ENCODE results near the gene USP15. TPM values are rescaled to one million over a fixed set of nuclear protein-coding genes. Genes with fewer than 3 reads are reported as not detected.

The USP15 gene
- total and polyA plus RNA-seq, 2 of the 8 experiments (the other 6 are each of a cell fraction or from before 2014, with no cell fraction given): 12.7 to 38.6 TPM

DNA sequence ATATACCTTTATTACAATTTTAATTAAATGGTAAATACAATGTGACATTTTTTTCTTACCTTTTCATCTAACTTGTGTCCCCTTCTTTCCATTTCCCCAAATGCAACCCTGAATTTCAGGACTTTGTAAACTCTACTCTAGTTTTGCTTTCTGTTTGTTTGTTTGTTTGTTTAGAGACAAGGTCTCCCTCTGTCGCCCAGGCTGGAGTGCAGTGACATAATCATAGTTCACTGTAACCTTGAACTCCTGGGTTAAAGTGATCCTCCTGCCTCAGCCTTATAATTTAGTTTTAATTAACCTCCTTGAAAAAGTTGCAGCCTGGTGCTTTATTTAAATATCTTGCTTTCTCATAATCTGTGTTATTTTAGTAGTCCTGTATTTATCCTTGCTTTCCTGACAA, 147.4 kb downstream of the USP15 start (continued):
- TF ChIP-seq, protein P1, sequence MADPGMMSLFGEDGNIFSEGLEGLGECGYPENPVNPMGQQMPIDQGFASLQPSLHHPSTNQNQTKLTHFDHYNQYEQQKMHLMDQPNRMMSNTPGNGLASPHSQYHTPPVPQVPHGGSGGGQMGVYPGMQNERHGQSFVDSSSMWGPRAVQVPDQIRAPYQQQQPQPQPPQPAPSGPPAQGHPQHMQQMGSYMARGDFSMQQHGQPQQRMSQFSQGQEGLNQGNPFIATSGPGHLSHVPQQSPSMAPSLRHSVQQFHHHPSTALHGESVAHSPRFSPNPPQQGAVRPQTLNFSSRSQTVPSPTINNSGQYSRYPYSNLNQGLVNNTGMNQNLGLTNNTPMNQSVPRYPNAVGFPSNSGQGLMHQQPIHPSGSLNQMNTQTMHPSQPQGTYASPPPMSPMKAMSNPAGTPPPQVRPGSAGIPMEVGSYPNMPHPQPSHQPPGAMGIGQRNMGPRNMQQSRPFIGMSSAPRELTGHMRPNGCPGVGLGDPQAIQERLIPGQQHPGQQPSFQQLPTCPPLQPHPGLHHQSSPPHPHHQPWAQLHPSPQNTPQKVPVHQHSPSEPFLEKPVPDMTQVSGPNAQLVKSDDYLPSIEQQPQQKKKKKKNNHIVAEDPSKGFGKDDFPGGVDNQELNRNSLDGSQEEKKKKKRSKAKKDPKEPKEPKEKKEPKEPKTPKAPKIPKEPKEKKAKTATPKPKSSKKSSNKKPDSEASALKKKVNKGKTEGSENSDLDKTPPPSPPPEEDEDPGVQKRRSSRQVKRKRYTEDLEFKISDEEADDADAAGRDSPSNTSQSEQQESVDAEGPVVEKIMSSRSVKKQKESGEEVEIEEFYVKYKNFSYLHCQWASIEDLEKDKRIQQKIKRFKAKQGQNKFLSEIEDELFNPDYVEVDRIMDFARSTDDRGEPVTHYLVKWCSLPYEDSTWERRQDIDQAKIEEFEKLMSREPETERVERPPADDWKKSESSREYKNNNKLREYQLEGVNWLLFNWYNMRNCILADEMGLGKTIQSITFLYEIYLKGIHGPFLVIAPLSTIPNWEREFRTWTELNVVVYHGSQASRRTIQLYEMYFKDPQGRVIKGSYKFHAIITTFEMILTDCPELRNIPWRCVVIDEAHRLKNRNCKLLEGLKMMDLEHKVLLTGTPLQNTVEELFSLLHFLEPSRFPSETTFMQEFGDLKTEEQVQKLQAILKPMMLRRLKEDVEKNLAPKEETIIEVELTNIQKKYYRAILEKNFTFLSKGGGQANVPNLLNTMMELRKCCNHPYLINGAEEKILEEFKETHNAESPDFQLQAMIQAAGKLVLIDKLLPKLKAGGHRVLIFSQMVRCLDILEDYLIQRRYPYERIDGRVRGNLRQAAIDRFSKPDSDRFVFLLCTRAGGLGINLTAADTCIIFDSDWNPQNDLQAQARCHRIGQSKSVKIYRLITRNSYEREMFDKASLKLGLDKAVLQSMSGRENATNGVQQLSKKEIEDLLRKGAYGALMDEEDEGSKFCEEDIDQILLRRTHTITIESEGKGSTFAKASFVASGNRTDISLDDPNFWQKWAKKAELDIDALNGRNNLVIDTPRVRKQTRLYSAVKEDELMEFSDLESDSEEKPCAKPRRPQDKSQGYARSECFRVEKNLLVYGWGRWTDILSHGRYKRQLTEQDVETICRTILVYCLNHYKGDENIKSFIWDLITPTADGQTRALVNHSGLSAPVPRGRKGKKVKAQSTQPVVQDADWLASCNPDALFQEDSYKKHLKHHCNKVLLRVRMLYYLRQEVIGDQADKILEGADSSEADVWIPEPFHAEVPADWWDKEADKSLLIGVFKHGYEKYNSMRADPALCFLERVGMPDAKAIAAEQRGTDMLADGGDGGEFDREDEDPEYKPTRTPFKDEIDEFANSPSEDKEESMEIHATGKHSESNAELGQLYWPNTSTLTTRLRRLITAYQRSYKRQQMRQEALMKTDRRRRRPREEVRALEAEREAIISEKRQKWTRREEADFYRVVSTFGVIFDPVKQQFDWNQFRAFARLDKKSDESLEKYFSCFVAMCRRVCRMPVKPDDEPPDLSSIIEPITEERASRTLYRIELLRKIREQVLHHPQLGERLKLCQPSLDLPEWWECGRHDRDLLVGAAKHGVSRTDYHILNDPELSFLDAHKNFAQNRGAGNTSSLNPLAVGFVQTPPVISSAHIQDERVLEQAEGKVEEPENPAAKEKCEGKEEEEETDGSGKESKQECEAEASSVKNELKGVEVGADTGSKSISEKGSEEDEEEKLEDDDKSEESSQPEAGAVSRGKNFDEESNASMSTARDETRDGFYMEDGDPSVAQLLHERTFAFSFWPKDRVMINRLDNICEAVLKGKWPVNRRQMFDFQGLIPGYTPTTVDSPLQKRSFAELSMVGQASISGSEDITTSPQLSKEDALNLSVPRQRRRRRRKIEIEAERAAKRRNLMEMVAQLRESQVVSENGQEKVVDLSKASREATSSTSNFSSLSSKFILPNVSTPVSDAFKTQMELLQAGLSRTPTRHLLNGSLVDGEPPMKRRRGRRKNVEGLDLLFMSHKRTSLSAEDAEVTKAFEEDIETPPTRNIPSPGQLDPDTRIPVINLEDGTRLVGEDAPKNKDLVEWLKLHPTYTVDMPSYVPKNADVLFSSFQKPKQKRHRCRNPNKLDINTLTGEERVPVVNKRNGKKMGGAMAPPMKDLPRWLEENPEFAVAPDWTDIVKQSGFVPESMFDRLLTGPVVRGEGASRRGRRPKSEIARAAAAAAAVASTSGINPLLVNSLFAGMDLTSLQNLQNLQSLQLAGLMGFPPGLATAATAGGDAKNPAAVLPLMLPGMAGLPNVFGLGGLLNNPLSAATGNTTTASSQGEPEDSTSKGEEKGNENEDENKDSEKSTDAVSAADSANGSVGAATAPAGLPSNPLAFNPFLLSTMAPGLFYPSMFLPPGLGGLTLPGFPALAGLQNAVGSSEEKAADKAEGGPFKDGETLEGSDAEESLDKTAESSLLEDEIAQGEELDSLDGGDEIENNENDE (IDR thresholded peaks at IDR 0.05; ENCODE audit: insufficient replicate concordance, low read length): no peak
- TF ChIP-seq TCF12 (IDR thresholded peaks at IDR 0.05; ENCODE audit: low read depth, low read length) (no peak), SIN3A (conservative IDR thresholded peaks at IDR 0.05 in 1 of 2, IDR thresholded peaks at IDR 0.05 in 1 of 2; ENCODE audit: low read depth in 1 of 2, low read length in 2 of 2) (no peak), ZNF274 (IDR thresholded peaks at IDR 0.05; ENCODE audit: borderline replicate concordance, extremely low read depth, low read length) (no peak), HDAC2 (IDR thresholded peaks at IDR 0.05; ENCODE audit: borderline replicate concordance in 1 of 2, low read depth in 2 of 2, low read length in 2 of 2) (no peak)
- TF ChIP-seq, protein P2, sequence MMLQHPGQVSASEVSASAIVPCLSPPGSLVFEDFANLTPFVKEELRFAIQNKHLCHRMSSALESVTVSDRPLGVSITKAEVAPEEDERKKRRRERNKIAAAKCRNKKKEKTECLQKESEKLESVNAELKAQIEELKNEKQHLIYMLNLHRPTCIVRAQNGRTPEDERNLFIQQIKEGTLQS (IDR thresholded peaks at IDR 0.05; ENCODE audit: insufficient read depth, low read depth, low read length): no peak

All from H1 (cell line).